Endodermal cell (in vitro differentiated cells): ENCODE measurements around the gene RNASE9. TPM values are rescaled to one million over a fixed set of nuclear protein-coding genes. Genes with fewer than 3 reads are reported as not detected.

Experiments
- DNase-seq: peaks from one replicate; pipeline ENCODE4 v3.0.0-alpha.2; 2017
- H3K27ac ChIP-seq: 2 replicates; pipeline ENCODE4 v1.5.1; 2013; ENCODE audit warnings: mild to moderate bottlenecking, low read depth, low read length, moderate library complexity
- H3K27me3 ChIP-seq: 2 replicates; pipeline ENCODE4 v1.6.1; 2013; ENCODE audit warnings: mild to moderate bottlenecking, low read length, moderate library complexity; ENCODE audit not compliant: insufficient read depth, control insufficient read depth, poor library complexity, severe bottlenecking
- H3K36me3 ChIP-seq: 2 replicates; pipeline ENCODE4 v1.7.0; 2013; ENCODE audit warnings: mild to moderate bottlenecking, low read length, moderate library complexity; ENCODE audit not compliant: control insufficient read depth, insufficient read depth
- H3K4me1 ChIP-seq: one replicate; pipeline ENCODE4 v1.7.0; 2013; ENCODE audit warnings: low read length; ENCODE audit not compliant: control insufficient read depth, insufficient read depth
- H3K4me3 ChIP-seq: 2 replicates; pipeline ENCODE4 v1.5.1; 2013; ENCODE audit warnings: mild to moderate bottlenecking, low read length, moderate library complexity
- H3K9ac ChIP-seq: 2 replicates; pipeline ENCODE4 v1.6.1; 2013; ENCODE audit warnings: mild to moderate bottlenecking, low read length, moderate library complexity; ENCODE audit not compliant: poor library complexity, severe bottlenecking; ENCODE audit errors: extremely low read depth
- H3K9me3 ChIP-seq: 2 replicates; pipeline ENCODE4 v1.6.1; 2013; ENCODE audit warnings: mild to moderate bottlenecking, low read length, moderate library complexity; ENCODE audit not compliant: control insufficient read depth
- H3K27ac Mint-ChIP-seq: 2 replicates; pipeline ENCODE4 v1.8.0; 2020; ENCODE audit warnings: mixed read lengths
- H3K27me3 Mint-ChIP-seq: 2 replicates; pipeline ENCODE4 v1.8.0; 2021; ENCODE audit warnings: mild to moderate bottlenecking, mixed read lengths; ENCODE audit not compliant: insufficient read depth
- H3K36me3 Mint-ChIP-seq: 2 replicates; pipeline ENCODE4 v1.8.0; 2020; ENCODE audit warnings: low read depth, mixed read lengths
- H3K4me1 Mint-ChIP-seq: 2 replicates; pipeline ENCODE4 v1.8.0; 2020; ENCODE audit warnings: mixed read lengths
- H3K4me3 Mint-ChIP-seq: 2 replicates; pipeline ENCODE4 v1.8.0; 2020; ENCODE audit warnings: mild to moderate bottlenecking, moderate library complexity, mixed read lengths
- H3K9me3 Mint-ChIP-seq: 2 replicates; pipeline ENCODE4 v1.8.0; 2020; ENCODE audit warnings: mild to moderate bottlenecking, mixed read lengths
- CTCF ChIP-seq: fragments of 200-600 bp; sonication (generic); conservative IDR thresholded peaks from 2 replicates; pipeline ENCODE4 v1.5.0; 2021; ENCODE audit warnings: antibody characterized with exemption, mild to moderate bottlenecking
- WGBS, 2 experiments: methylation state at CpG; one replicate each; pipeline versions ENCODE4 v1.1.5 to v1.1.7; 2013; ENCODE audit warnings: missing lambda C conversion rate in 2 of 2, mixed read lengths in 1 of 2; ENCODE audit not compliant: insufficient coverage in 1 of 2, insufficient read length in 1 of 2; 5-methylcytosine and 5-hydroxymethylcytosine counted together
- total RNA-seq, 2 donors: library from RNA; stranded (reverse); fragmentation: NEBNext Ultra II Directional in 1 of 2; extraction: Animal tissue kit (Norgen Biotek cat#: 25700) in 1 of 2; gene quantifications; 2 replicates in 1 of 2; 3 replicates in 1 of 2; pipeline ENCODE4 v1.2.1, GENCODE V29; 2021

RNASE9 gene
- total RNA-seq, 2 donors from 2014 or later, result not detected

GRCh38 chr14:20556500-20557211 is 4.2 kb downstream of the RNASE9 start:
- Mint-ChIP-seq H3K4me3 (no peak overlapping the region), H3K36me3 (no peaks in the 10 kb centered on the region), H3K4me1 (peaks cover 13% of the 10 kb centered on the region), H3K27ac (no peak overlapping the region), H3K27me3 (no peaks in the 10 kb centered on the region), H3K9me3 (no peaks in the 10 kb centered on the region)
- DNase-seq, result no peak
- Histone ChIP-seq H3K9me3 (peaks cover 3% of the 10 kb centered on the region), H3K27ac (no peak overlapping the region), H3K4me3 (no peak overlapping the region), H3K9ac (no peak overlapping the region), H3K36me3 (no peaks in the 10 kb centered on the region), H3K27me3 (no peaks in the 10 kb centered on the region), H3K4me1 (peaks cover 9% of the 10 kb centered on the region)
- WGBS, 2 experiments, result 90 to 93% methylated on average over 6 to 11 of the region's 11 CpGs
- no peak for TF ChIP-seq CTCF

- Histone ChIP-seq H3K36me3 (no peaks in the 10 kb centered on the region), H3K27me3 (no peaks in the 10 kb centered on the region), H3K27ac (no peak overlapping the region), H3K4me3 (no peak overlapping the region), H3K9me3 (peaks cover 1% of the 10 kb centered on the region), H3K4me1 (peaks cover 9% of the 10 kb centered on the region), H3K9ac (no peak overlapping the region)
- TF ChIP-seq CTCF, result no peak
- H3K27ac Mint-ChIP-seq, result no peak overlapping the region
- H3K4me1 Mint-ChIP-seq, result peaks cover 13% of the 10 kb centered on the region
- H3K4me3 Mint-ChIP-seq, result no peak overlapping the region
- H3K36me3 Mint-ChIP-seq, result no peaks in the 10 kb centered on the region
- H3K9me3 Mint-ChIP-seq, result no peaks in the 10 kb centered on the region
- whole genome bisulfite sequencing, 2 experiments, result 90% methylated on average over 2 to 3 of the region's 3 CpGs
- no peaks in the 10 kb centered on the region for H3K27me3 Mint-ChIP-seq
- DNase-seq, result no peak
Observed at GRCh38 chr14:20555845-20556244, 5.0 kb downstream of the RNASE9 start.

- Mint-ChIP-seq H3K27me3 (no peaks in the 10 kb centered on the region), H3K9me3 (no peaks in the 10 kb centered on the region), H3K36me3 (no peaks in the 10 kb centered on the region), H3K4me3 (no peak overlapping the region), H3K4me1 (peaks cover 6% of the 10 kb centered on the region), H3K27ac (no peak overlapping the region)
- Histone ChIP-seq H3K4me3 (no peak overlapping the region), H3K27ac (no peak overlapping the region), H3K9ac (no peak overlapping the region), H3K36me3 (no peaks in the 10 kb centered on the region), H3K9me3 (no peaks in the 10 kb centered on the region), H3K4me1 (peaks cover 4% of the 10 kb centered on the region), H3K27me3 (no peaks in the 10 kb centered on the region)
- no peak for DNase-seq
- TF ChIP-seq CTCF, result no peak
Observed at GRCh38 chr14:20553024-20553423, 7.8 kb downstream of the RNASE9 start.
